GM19468 (cell line): ENCODE measurements around the gene DDX5.
"Not testable (repeated sequence)": the region's sequence is repeated elsewhere in the genome, so short reads cannot be mapped to it uniquely, and the experiment has no call there.

Experiments used
- ATAC-seq: cut with Tn5 transposase; IDR thresholded peaks from one replicate; pipeline ENCODE4 v1.9.1; 2021; ENCODE audit warnings: mild to moderate bottlenecking, moderate library complexity, moderate number of reproducible peaks; ENCODE audit not compliant: unreplicated experiment; ENCODE audit errors: extremely low read depth

DDX5 gene

GRCh38 chr17:64496348-64496785, 9.7 kb downstream of the DDX5 start:
- ATAC-seq: no peak

GRCh38 chr17:64495300-64495699, 10.8 kb downstream of the DDX5 start:
- ATAC-seq: not testable (repeated sequence)

- no peak for ATAC-seq
These were observed 12.0 kb downstream of the DDX5 start for GRCh38 chr17:64494121-64494520.

- ATAC-seq: no peak
These were observed 13.5 kb downstream of the DDX5 start for GRCh38 chr17:64492481-64493109.

- no peak for ATAC-seq
These were observed 14.1 kb downstream of the DDX5 start for GRCh38 chr17:64491994-64492393.

- ATAC-seq: no peak
These were observed 14.8 kb downstream of the DDX5 start for GRCh38 chr17:64491034-64491860.

- ATAC-seq: no peak
These were observed 17.8 kb downstream of the DDX5 start for GRCh38 chr17:64488301-64488700.

GRCh38 chr17:64484380-64484779, 21.7 kb downstream of the DDX5 start:
- ATAC-seq: no peak

- ATAC-seq: no peak
These were observed 25.1 kb downstream of the DDX5 start for GRCh38 chr17:64480951-64481350.

GRCh38 chr17:64477849-64478248, 28.2 kb downstream of the DDX5 start:
- no peak for ATAC-seq

- ATAC-seq: no peak
These were observed 33.5 kb downstream of the DDX5 start for GRCh38 chr17:64472564-64472963.

- no peak for ATAC-seq
These were observed 34.6 kb downstream of the DDX5 start for GRCh38 chr17:64471440-64471839.

- no peak for ATAC-seq
These were observed 35.5 kb downstream of the DDX5 start for GRCh38 chr17:64470625-64471024.

- ATAC-seq: not testable (repeated sequence)
These were observed 39.3 kb downstream of the DDX5 start for GRCh38 chr17:64466834-64467233.

- no peak for ATAC-seq
These were observed 39.9 kb downstream of the DDX5 start for GRCh38 chr17:64466019-64466735.

GRCh38 chr17:64461788-64462187, 44.3 kb downstream of the DDX5 start:
- no peak for ATAC-seq

- no peak for ATAC-seq
These were observed 45.1 kb downstream of the DDX5 start for GRCh38 chr17:64460955-64461354.

GRCh38 chr17:64459818-64460217, 46.3 kb downstream of the DDX5 start:
- ATAC-seq: not testable (repeated sequence)

GRCh38 chr17:64459284-64459747, 46.8 kb downstream of the DDX5 start:
- no peak for ATAC-seq

- ATAC-seq: no peak
These were observed 47.3 kb downstream of the DDX5 start for GRCh38 chr17:64458756-64459155.

- ATAC-seq: no peak
These were observed 48.9 kb downstream of the DDX5 start for GRCh38 chr17:64457156-64457555.
